Renal cortical epithelial cell (primary cell): ENCODE measurements around the gene DNAL1. TPM values are rescaled to one million over a fixed set of nuclear protein-coding genes. Genes with fewer than 3 reads are reported as not detected.
A peak's percentile ranks its signal among the peaks of the same experiment; 100 is the strongest.
"Not testable (repeated sequence)": the region's sequence is repeated elsewhere in the genome, so short reads cannot be mapped to it uniquely, and the experiment has no call there.

Experiments used
- DNase-seq: peaks from one replicate; pipeline ENCODE4 v3.0.0-alpha.2; 2011; ENCODE audit warnings: low read depth
- total RNA-seq: library from RNA; depleted of rRNA; stranded (reverse); fragments of >200 nt; gene quantifications from 2 replicates; pipeline ENCODE4 v1.2.3, GENCODE V29; 2014

DNAL1 gene
- total RNA-seq, 1 donor from 2014 or later, result 25.2 TPM

DNA sequence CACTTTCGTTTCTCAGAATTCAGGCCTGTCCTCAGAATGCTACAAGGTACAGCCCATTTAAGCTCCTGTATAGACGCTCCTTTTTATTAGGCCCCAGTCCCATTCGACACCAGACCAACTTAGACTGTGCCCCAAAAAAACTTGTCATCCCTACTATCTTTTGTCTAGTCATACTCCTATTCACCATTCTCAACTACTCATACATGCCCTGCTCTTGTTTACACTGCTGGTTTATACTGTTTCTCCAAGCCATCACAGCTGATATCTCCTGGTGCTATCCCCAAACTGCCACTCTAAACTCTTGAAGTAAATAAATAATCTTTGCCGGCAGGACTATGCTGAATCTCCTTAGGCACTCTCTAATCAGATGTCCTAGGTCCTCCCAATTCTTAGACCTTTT is 63.3 kb downstream of the DNAL1 start:
- DNase-seq, result not testable (repeated sequence)

DNA sequence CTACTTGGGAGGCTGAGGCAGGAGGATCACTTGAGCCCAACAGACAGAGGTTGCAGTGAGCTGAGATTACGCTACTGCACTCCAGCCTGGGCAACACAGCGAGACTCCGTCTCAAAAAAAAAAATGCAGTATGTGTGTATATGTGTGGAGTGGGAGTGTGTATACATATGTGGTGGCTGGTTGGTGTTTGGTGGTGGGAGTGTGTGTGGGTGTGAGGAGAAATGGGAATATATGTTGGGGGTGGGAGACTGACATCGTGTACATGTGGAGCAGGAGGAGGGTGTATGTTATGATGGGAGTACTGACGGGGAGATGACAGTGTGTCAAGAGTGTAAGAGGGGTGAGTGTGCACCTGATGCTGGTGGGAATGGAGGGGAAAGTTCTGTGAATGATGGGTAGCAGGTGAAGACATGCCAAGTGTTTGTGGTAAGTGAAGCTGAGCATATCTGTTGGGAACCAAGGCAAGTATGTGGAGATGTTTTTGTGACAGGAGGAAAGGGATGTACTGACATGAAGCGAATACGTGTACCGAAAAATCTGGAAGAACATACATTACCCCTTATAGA is 65.2 kb downstream of the DNAL1 start:
- DNase-seq, result no peak

GRCh38 chr14:73710737-73711136 is 66.0 kb downstream of the DNAL1 start:
- no peak for DNase-seq

DNA sequence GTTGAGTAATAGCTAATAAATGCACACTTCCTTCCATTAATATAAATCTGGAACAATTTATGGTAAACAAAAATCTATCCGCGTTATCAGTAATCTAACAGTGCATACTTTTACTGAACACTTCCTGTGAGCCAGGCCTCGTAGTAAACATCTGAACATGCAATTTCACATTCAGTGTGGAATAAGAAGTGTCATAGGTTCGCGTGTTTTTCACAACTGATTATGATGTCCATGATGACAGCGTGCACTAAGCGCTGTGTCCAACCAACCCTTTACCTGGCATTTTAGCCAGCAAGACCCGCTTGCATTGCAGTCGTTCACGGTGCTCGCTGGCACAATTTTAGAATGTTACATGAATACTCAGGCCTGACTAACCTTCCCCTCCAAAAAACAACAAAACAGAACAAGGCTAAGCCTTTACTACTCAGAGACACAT is 67.3 kb downstream of the DNAL1 start:
- no peak for DNase-seq

DNA sequence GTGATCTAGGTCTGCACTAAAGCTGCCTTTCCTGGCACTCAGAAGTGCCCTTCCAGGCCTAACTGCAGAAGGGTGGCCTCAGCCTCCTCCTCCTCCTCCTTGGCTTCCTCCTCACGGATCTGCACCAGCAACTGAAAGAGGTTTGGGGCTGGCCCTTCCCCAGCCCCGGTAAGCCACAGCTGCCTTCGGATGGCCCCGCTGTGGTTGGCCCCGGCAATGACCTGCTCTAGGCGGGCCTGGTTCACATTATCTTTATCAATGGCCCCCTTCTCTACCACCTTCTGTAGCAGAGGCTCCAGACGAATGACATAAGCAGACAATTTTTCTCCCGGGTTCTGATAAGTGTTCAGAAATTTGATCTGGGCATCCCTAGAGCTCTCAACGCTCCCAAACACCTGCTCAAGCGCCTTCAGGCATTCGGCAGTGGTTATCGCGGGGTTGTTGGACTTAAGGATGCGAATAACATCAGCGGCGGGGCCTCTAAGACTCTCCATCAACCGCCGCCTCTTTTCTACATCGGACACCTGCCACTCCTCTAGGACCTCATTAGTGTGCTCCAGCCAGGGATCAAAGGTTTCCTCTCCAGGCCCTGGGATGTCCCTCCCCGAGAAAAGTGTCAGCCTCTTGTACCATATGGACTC is 67.9 kb downstream of the DNAL1 start:
- DNase-seq, result no peak

- DNase-seq, result no peak
Measured at GRCh38 chr14:73713206-73713802, 68.5 kb downstream of the DNAL1 start.

DNA sequence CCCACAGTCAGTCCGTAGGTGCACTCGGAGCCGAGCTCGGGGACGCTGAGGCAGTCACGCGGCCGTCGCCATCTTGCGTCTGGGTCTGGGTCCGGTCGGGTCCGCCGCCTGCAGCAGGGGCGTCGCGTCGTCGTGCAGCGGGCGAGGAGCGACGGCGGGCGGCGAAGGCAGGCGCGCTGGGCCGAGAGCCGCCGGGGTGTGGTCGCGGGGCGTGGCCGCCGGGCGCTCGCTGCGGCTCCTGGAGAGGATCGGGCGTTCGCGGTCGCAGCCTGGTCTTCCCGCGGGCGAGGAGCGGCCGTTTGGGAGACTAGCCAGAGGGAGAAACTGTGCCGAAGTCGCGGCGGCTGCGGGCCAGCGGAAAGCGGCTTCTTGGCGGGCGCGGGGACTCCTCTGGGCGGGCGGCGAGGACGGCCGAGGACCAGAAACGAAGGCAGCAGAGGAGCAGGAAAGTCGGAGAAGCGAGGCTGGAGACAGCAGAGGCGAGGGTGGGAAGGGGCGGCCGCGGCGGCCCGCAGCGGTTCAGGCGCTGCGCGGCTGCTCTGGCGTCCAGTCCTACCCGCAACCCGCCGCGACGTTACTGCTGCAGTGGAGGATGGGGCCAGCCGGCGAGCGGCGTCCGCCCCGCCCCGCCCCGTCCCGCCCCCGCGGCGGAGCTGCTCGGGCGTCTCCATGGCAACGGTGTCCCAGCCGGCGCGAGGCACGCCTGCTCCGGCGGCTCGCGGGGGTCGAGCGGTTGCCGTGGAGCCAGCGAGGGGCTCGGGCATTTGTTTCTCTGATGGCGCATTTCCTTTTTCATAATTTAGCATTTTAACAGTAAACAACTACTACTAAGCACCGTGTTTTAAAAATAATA is 69.2 kb downstream of the DNAL1 start, which contains the start of gene PNMA1:
PNMA1 (minus strand) TSS at position 582 of the 853 bp plus-strand sequence. CDS start 745 bp downstream, outside the sequence.
- peak; percentile 34 for DNase-seq

GRCh38 chr14:73714656-73715081 is 69.9 kb downstream of the DNAL1 start:
- no peak for DNase-seq

GRCh38 chr14:73715707-73716106 is 70.9 kb downstream of the DNAL1 start:
- DNase-seq, result no peak

GRCh38 chr14:73717266-73717665 is 72.5 kb downstream of the DNAL1 start:
- DNase-seq, result peak; percentile 41

GRCh38 chr14:73717711-73718417 is 73.1 kb downstream of the DNAL1 start:
- no peak for DNase-seq

DNA sequence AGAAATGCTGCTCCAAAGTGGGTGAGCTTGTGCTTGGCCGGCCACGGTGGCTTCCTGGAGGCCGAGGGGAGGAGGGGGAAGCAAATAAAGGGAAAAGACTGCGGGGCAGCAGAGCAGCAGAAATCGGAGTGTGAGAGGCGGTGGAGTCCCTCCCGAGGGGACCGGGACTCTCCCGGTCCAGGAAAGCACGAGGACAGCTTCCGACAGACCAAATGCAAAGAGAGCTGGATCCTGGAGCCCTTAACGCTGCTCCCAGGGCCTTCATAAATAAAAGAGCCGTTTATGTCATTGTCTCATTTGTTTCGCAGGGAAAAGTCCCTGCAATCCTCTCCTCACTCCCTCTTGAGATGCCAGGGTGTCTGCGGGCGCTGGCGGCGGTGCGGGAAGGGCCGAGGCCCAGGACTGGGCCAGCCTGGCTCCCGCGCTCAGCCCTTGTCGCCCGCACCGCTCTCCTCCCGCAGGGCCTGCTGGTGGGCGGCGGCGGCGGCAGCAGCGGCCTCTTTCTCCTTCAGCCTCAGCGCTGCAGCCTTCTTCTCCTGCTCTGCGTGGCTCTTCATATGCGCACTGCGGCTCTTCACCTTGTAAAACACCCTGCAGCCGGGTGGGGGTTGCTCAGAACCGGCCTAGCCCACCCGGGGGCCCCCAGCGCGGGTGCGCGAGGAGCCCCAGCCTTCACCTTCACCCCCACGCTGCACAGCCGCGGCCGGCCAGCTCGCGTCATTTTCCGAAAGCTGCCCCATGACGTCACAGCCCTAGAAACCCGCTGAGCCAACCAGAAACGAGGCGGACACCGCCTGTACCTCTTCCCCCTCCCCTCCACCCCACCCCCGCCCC is 73.8 kb downstream of the DNAL1 start:
- no peak for DNase-seq

GRCh38 chr14:73719361-73719760 is 74.6 kb downstream of the DNAL1 start:
- no peak for DNase-seq

- DNase-seq, result no peak
Measured at GRCh38 chr14:73719791-73720190, 75.0 kb downstream of the DNAL1 start.

- no peak for DNase-seq
Measured at GRCh38 chr14:73720636-73721035, 75.8 kb downstream of the DNAL1 start.

- DNase-seq, result no peak
Measured at GRCh38 chr14:73721101-73721821, 76.5 kb downstream of the DNAL1 start.

GRCh38 chr14:73722581-73722980 is 77.8 kb downstream of the DNAL1 start:
- DNase-seq, result no peak

DNA sequence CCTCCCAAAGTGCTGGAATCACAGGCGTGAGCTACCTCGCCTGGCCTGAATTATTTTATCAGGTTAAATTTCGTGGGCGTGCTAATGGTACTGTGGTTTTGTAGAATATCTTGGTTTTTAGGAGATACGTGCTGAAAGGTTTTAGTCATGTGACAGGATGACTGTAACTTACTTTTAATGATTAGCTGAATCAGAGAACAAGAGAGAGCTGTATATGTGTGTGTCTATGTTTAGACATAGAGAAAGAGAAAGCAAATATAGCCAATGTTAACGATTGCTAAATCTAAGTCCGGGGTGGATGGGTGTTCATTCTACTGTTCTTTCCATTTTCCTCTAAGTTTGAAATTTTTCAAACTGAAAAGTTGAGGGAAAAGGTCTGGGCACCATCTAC is 78.6 kb downstream of the DNAL1 start:
- peak; percentile 94 for DNase-seq

DNA sequence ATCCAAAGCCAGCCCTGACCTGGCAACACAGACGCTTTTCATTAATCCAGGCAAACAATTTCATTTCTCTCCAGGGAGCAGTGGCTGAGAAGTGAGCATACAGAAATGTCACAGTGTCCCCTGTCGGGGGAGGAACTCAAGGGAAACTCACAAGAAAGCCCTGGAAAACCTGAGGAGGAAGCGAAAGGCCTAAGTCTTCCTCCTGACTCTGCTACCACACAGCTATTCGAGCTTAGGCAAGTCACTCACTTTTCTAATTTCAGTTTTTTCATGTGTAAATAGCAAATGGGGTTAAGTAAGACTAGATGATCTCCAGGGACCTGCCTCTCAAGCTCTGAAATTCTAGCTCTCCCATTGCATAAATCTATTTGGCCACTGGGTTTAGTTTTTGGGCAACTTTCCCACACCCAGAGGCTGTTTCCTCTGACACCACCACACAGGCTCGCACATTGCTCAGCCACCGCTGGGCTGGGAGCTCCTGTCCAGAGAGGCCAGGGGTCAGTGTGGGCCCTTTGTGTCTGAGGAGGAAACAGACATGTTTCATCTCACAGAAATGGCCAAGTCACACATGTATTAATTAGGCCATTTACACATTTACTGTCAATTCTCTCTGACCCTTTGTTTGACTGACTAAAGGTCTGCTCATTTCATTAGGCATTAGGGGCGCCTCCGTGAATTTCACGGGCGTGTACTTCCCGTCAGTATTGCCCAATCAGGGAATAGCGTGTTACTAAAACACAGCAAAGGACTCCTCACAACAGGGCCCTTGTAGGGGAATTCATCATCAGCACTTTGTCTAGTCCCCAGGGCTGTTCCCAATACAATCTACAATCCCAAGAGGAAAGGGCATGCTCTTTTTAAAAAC is 79.2 kb downstream of the DNAL1 start:
- DNase-seq, result peak; percentile 91
